HG02763 (cell line): ENCODE data around the gene HHLA2.

ENCODE experiments used
- ATAC-seq: cut with Tn5 transposase; IDR thresholded peaks from one replicate; pipeline ENCODE4 v1.9.1; 2021; ENCODE audit warnings: mild to moderate bottlenecking, moderate library complexity; ENCODE audit not compliant: unreplicated experiment

Gene HHLA2

GRCh38 chr3:108412121-108412750, 115.9 kb downstream of the HHLA2 start:
- no peak for ATAC-seq

- no peak for ATAC-seq
Observed at GRCh38 chr3:108414007-108414406, 117.7 kb downstream of the HHLA2 start.

- no peak for ATAC-seq
Observed at GRCh38 chr3:108415661-108416060, 119.3 kb downstream of the HHLA2 start.

- ATAC-seq = no peak
Observed at GRCh38 chr3:108416111-108416869, 119.9 kb downstream of the HHLA2 start.

- ATAC-seq = no peak
Observed at GRCh38 chr3:108420926-108421325, 124.6 kb downstream of the HHLA2 start.
